Erythroblast (primary cell): ENCODE measurements around the gene PIGR.

Experiments used
- GATA1 ChIP-seq: IDR thresholded peaks from 2 replicates; pipeline ENCODE4 v1.6.1; 2011; ENCODE audit warnings: low read depth, mild to moderate bottlenecking, control low read depth, low read length, moderate library complexity
- POLR2A ChIP-seq: IDR thresholded peaks from 2 replicates; pipeline ENCODE4 v1.6.1; 2011; ENCODE audit warnings: mild to moderate bottlenecking, low read length

GRCh38 chr1:206895837-206896242 is 50.4 kb downstream of the PIGR start:
- no peak for TF ChIP-seq POLR2A
- no peak for TF ChIP-seq GATA1
